ENCODE results near the gene ASPDH. TPM values are rescaled to one million over a fixed set of nuclear protein-coding genes. Genes with fewer than 3 reads are reported as not detected.

Gene ASPDH
- total RNA-seq, 1 donor from 2014 or later = not detected

DNA sequence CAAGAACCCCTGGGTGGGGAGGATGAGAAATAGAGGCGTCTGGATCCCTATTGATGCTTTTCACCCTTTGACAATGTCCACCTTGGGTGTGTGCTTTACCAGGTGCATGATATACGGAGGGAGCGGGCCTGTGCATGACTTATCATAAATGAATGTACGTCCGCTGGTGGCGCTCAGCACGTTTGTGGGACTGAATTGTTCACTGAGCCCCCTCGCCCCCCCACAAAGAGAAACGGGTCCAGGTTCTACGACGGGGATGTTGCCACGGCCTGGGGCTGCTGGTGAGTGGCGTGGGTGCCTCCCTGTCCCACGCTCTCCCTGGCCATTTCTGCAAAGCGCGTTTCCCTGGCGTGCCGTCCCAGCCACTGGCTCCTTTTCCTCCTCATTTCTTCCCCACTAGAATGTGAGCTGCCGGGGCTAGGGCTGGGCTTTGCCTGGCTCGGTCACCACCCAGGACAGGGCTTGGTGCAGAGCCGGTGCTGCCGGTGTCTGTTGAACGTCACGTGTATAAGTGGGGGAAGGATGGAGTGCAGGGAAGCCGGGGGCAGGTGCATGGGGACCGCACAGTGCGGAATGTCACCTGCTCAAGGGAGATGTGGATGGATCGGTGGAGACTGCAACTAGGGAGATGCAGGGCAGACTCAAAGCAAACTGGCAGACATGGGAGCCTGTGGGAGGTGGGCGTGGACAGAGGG is 33.0 kb upstream of the ASPDH start:
- Mint-ChIP-seq H3K27ac (ENCODE audit: unreplicated experiment) (no peak overlapping the region), H3K4me3 (ENCODE audit: unreplicated experiment) (no peak overlapping the region), H3K36me3 (ENCODE audit: low read depth, unreplicated experiment) (no peaks in the 10 kb centered on the region), H3K9me3 (ENCODE audit: unreplicated experiment) (peaks cover 23% of the 10 kb centered on the region), H3K4me1 (ENCODE audit: low read depth, unreplicated experiment) (no peaks in the 10 kb centered on the region), H3K27me3 (ENCODE audit: low read depth, unreplicated experiment) (no peaks in the 10 kb centered on the region)
- no peaks in the 10 kb centered on the region for H3K79me2 ChIP-seq (ENCODE audit: insufficient read depth, low read length)
- FAIRE-seq (no peak), DNase-seq (ENCODE audit: low read depth) (no peak)
- H3K9ac ChIP-seq (ENCODE audit: low read length) = no peak overlapping the region
- H3K27me3 ChIP-seq (ENCODE audit: insufficient read depth, low read length) = peaks cover 3% of the 10 kb centered on the region
- H3K4me1 ChIP-seq (ENCODE audit: insufficient read depth, low read length) = no peaks in the 10 kb centered on the region
- no peak overlapping the region for H3K27ac ChIP-seq (ENCODE audit: low read depth, low read length)
- TF ChIP-seq, protein P1, sequence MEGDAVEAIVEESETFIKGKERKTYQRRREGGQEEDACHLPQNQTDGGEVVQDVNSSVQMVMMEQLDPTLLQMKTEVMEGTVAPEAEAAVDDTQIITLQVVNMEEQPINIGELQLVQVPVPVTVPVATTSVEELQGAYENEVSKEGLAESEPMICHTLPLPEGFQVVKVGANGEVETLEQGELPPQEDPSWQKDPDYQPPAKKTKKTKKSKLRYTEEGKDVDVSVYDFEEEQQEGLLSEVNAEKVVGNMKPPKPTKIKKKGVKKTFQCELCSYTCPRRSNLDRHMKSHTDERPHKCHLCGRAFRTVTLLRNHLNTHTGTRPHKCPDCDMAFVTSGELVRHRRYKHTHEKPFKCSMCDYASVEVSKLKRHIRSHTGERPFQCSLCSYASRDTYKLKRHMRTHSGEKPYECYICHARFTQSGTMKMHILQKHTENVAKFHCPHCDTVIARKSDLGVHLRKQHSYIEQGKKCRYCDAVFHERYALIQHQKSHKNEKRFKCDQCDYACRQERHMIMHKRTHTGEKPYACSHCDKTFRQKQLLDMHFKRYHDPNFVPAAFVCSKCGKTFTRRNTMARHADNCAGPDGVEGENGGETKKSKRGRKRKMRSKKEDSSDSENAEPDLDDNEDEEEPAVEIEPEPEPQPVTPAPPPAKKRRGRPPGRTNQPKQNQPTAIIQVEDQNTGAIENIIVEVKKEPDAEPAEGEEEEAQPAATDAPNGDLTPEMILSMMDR (IDR thresholded peaks at IDR 0.05; ENCODE audit: insufficient read depth, low read depth, low read length) = no peak
- TF ChIP-seq EZH2 (IDR thresholded peaks at IDR 0.05; ENCODE audit: insufficient read depth, low read length) = no peak
- no peaks in the 10 kb centered on the region for H3K9me3 ChIP-seq (ENCODE audit: insufficient read depth, low read depth, low read length)
- no peak overlapping the region for H2AFZ ChIP-seq (ENCODE audit: low read depth, low read length)
- H3K4me2 ChIP-seq (ENCODE audit: low read length) = no peak overlapping the region
- no peak overlapping the region for H3K4me3 ChIP-seq (ENCODE audit: insufficient read depth, low read depth, low read length)
- no peaks in the 10 kb centered on the region for H3K36me3 ChIP-seq (ENCODE audit: insufficient read depth, low read length)
- no peaks in the 10 kb centered on the region for H4K20me1 ChIP-seq (ENCODE audit: insufficient read depth, low read length)

DNA sequence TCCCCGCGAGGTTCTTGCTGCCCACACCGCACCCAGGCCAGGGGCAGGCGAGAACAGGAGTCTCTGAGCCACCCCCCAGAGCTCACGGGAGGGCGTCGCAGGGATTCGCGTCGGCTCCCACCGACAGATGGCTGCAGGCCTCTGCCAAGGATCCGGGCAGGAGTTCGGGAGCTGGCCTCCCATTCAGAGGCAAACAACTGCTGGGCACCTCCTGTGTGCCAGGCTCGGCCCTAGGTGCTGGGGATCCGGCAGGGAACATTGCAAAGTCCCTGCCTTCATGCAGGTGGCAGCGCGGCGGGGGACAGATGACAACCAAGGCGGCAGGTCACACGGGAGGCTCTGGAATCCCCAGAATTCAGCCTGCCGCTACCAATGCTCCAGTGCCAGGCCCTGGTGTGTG is 29.2 kb upstream of the ASPDH start:
- Mint-ChIP-seq H3K27me3 (ENCODE audit: low read depth, unreplicated experiment) (no peaks in the 10 kb centered on the region), H3K4me3 (ENCODE audit: unreplicated experiment) (no peak overlapping the region), H3K4me1 (ENCODE audit: low read depth, unreplicated experiment) (no peaks in the 10 kb centered on the region), H3K27ac (ENCODE audit: unreplicated experiment) (no peak overlapping the region), H3K36me3 (ENCODE audit: low read depth, unreplicated experiment) (no peaks in the 10 kb centered on the region), H3K9me3 (ENCODE audit: unreplicated experiment) (peaks cover 17% of the 10 kb centered on the region)
- no peak for FAIRE-seq
- DNase-seq (ENCODE audit: low read depth) = no peak
- Histone ChIP-seq H3K36me3 (ENCODE audit: insufficient read depth, low read length) (no peaks in the 10 kb centered on the region), H3K9me3 (ENCODE audit: insufficient read depth, low read depth, low read length) (no peaks in the 10 kb centered on the region), H2AFZ (ENCODE audit: low read depth, low read length) (no peak overlapping the region), H3K4me1 (ENCODE audit: insufficient read depth, low read length) (no peaks in the 10 kb centered on the region), H3K4me2 (ENCODE audit: low read length) (no peak overlapping the region), H3K4me3 (ENCODE audit: insufficient read depth, low read depth, low read length) (no peak overlapping the region), H3K27me3 (ENCODE audit: insufficient read depth, low read length) (no peaks in the 10 kb centered on the region), H3K9ac (ENCODE audit: low read length) (no peak overlapping the region), H3K27ac (ENCODE audit: low read depth, low read length) (no peak overlapping the region), H4K20me1 (ENCODE audit: insufficient read depth, low read length) (no peaks in the 10 kb centered on the region), H3K79me2 (ENCODE audit: insufficient read depth, low read length) (no peaks in the 10 kb centered on the region)
- TF ChIP-seq EZH2 (IDR thresholded peaks at IDR 0.05; ENCODE audit: insufficient read depth, low read length) = no peak
- TF ChIP-seq, protein P1 (IDR thresholded peaks at IDR 0.05; ENCODE audit: insufficient read depth, low read depth, low read length) = no peak

DNA sequence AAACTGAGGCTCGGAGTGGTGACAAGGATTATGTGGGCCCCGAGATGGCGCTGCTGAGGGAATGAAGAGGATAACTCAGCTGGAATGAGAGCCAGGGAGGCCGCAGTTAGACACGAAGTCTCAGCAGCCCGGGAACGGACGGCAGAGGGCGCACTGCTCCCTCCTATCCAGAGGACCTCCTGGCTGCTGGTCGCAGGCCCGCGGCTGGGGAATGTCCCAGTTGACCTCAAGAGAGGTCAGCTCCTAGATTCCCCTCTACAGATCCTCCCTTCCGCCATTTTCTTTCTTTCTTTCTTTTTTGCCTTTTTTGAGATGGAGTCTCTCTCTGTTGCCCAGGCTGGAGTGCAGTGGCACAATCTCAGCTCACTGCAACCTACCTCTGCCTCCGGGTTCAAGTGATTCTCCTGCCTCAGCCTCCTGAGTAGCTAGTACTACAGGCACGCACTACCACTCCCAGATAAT is 24.1 kb upstream of the ASPDH start:
- TF ChIP-seq, protein P1 (IDR thresholded peaks at IDR 0.05; ENCODE audit: insufficient read depth, low read depth, low read length) = peak; percentile 62
- TF ChIP-seq EZH2 (IDR thresholded peaks at IDR 0.05; ENCODE audit: insufficient read depth, low read length) = no peak
- Histone ChIP-seq H3K27me3 (ENCODE audit: insufficient read depth, low read length) (no peaks in the 10 kb centered on the region), H3K4me2 (ENCODE audit: low read length) (no peak overlapping the region), H3K4me3 (ENCODE audit: insufficient read depth, low read depth, low read length) (no peak overlapping the region), H4K20me1 (ENCODE audit: insufficient read depth, low read length) (no peaks in the 10 kb centered on the region), H3K9me3 (ENCODE audit: insufficient read depth, low read depth, low read length) (peaks cover under 1% of the 10 kb centered on the region), H3K36me3 (ENCODE audit: insufficient read depth, low read length) (no peaks in the 10 kb centered on the region), H3K79me2 (ENCODE audit: insufficient read depth, low read length) (no peaks in the 10 kb centered on the region), H3K4me1 (ENCODE audit: insufficient read depth, low read length) (no peaks in the 10 kb centered on the region), H3K9ac (ENCODE audit: low read length) (no peak overlapping the region), H3K27ac (ENCODE audit: low read depth, low read length) (no peak overlapping the region), H2AFZ (ENCODE audit: low read depth, low read length) (no peak overlapping the region)
- FAIRE-seq (no peak), DNase-seq (ENCODE audit: low read depth) (peak; percentile 48)
- Mint-ChIP-seq H3K4me3 (ENCODE audit: unreplicated experiment) (no peak overlapping the region), H3K36me3 (ENCODE audit: low read depth, unreplicated experiment) (no peaks in the 10 kb centered on the region), H3K4me1 (ENCODE audit: low read depth, unreplicated experiment) (no peaks in the 10 kb centered on the region), H3K9me3 (ENCODE audit: unreplicated experiment) (peaks cover 14% of the 10 kb centered on the region), H3K27ac (ENCODE audit: unreplicated experiment) (no peak overlapping the region), H3K27me3 (ENCODE audit: low read depth, unreplicated experiment) (no peaks in the 10 kb centered on the region)

Measured in astrocyte (in vitro differentiated cells and primary cell).